H4 (cell line): Measurements from ENCODE around the gene MCAT. TPM values are rescaled to one million over a fixed set of nuclear protein-coding genes. Genes with fewer than 3 reads are reported as not detected.

ENCODE experiments used
- DNase-seq: peaks from one replicate; pipeline ENCODE4 v3.0.0-alpha.2; 2015; ENCODE audit warnings: low spot score
- total RNA-seq: library from RNA; depleted of rRNA; stranded (reverse); fragments of >200 nt; shearing (Covaris generic); gene quantifications from 2 replicates; pipeline ENCODE4 v1.2.3, GENCODE V29; 2014; rRNA removed

Gene MCAT
- total RNA-seq, result 14.6 and 16.5 TPM in 2 replicates

GRCh38 chr22:43142880-43143562 lies at the start of gene MCAT:
Gene MCAT (minus strand): TSS chr22:43143398. CDS start chr22:43143348, 50 bp downstream.
- DNase-seq, result peak; percentile 59

- no peak for DNase-seq
Observed at GRCh38 chr22:43191831-43192230, 48.6 kb upstream of the MCAT start.

DNA sequence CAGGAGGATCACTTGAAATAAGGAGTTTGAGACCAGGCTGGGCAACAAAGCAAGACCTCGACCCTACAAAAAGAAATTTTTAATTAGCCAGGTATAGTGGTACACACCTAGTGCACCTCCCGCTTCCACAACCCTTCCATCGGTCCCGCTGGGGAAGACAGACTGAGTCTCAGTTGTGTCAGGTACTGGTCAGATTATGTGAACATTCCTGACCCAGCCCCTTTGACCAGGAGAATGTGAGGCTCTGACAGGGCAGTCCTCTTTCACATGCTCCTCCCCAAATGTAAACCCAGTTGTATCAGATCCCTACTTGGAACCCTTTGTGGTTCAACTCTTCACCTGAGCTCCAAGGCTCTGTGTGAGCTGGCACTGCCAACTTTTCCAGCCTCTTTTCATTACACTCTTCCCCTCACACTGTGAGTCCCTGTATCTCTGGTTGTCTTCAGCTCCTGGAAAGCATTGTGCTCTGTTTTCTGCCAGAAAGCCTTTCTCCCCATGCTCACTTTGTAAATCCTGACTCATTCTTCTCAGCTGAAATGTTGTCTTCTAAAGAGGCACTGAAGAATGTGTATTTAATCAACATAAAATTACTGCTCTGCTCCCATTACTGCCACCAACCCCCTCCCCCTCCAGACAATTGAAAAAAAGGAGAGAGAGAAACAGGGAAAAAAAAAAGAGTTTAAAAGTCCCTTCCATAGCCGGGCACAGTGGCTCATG lies 45.8 kb upstream of the MCAT start:
- no peak for DNase-seq

GRCh38 chr22:43187171-43188099 lies 44.2 kb upstream of the MCAT start:
- peak; percentile 90 for DNase-seq

DNA sequence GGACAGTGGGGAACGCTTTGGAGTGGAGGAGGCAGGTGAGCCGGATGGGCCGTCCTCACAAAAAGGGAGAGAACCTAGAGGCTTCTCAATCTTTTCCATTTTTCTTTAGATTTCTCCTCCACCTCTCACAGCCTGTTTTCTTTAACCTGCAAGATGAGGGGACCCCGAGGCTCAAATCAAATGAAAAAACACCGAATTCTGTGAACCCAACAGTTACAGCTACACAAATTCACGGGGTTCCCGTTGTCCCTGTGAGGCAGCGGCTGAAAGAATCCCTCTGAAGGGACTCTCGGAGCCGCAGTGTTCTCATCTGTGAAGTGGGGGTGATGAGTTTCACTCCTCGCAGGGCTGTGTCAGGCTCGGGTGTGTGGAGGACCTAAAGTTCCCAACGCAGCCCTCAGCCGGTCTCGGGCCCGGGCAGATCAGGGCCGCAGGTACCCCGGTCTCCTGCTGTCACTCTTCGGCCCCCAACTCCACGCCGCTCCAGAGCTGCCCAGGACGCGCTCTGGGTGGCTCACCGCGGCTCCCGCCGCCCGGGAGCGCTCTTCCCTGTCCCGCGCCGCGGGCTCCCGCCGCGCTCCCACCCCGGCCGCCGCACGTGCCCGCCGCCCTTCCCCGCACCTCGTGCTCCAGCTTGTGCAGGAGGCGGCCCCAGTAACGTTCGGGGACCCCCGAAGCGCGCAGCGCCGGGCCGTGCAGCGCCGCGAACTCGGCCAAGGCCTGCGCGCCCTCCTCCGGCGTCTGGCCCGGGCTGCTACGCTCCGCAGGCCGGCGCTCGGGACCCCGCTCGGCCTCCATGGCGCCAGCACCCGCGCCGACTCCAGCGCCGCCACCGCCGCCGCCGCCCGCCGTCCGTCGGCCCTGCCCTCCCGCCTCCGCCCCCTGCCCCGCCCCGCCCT lies 43.3 kb upstream of the MCAT start, which contains the start of gene TTLL12:
Gene TTLL12 (minus strand): TSS at position 863 of the 899 bp plus-strand sequence. CDS start 65 bp downstream, at position 798.
- DNase-seq, result no peak

DNA sequence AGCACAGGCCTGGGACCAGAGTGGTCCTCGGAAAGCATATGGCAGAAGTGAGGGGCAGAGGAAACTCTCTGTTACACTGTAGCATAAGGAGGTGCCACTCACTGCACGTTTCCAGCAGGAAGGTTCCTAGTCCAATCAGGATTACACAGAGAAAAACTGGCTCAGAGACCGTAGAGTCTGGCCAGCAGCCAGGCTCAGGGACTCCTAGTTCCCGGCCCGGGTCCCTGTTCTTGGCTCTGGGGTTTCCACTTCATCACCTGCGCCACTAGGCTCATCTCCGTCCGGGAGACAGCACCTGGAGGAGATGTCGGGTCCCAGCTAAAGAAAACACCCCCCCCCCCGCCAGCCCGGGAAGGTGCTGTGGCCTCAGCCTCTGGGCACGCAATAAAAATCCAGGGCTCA lies 42.7 kb upstream of the MCAT start:
- no peak for DNase-seq

- peak; percentile 48 for DNase-seq
Observed at GRCh38 chr22:43183496-43184277, 40.5 kb upstream of the MCAT start.

DNA sequence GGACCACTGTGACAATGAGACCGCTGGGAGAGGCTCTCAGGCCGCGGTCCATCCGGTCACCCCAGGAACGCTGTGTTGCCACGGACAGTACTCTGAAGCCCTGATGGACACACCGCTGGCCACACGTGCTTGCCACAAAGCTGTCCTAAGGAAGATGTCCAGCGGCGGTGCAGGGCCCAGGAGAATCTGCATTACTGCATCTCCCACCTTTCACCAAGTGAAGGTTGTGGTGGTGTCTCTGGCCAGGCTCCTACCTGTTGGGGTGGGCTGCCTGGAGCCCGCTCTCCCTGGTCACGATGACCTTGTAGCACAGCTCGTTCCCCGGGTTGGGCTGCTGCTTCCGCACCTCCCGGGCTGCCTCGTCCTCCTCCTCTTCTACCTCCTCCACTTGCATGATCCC lies 39.5 kb upstream of the MCAT start:
- no peak for DNase-seq

DNA sequence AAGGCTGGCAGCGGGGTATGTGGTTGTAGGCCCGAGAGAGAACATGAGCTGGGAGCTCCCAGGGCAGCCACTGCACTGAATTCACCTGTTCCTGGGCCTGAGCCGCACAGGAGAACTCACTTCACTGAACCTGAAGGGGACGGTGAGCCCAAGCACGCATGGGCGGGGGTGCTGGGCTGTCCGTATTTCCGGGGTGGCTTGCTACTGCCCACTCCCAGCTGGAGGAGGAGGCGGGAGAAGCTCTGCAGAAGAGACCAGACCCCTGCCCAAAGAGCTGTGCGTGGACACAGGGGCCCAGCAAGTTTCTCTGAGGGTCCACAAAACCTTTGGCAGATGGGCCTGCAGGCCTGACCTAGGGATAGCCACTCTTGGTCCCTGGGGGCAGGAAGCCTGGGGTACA lies 38.9 kb upstream of the MCAT start:
- DNase-seq, result no peak

- DNase-seq, result no peak
Observed at GRCh38 chr22:43181321-43182076, 38.3 kb upstream of the MCAT start.

DNA sequence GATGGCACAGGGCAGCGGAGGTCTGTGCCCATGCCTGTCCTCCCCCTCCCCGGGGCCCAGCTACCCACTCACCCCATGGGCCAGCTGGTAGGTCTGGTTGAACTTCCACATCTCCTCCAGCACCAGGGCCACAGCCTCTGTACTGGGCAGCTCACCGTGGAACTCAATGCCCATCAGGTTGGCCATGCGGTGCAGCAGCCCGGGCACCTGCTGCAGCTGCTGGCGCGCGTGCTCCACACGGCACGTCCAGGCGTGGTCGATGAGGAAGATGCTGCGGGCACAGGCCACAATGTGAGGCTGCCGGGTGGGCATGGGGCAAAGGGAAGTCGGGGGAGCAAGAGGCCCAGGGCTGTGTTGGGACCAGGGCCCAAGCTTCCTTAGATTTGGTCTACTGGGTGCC lies 37.5 kb upstream of the MCAT start:
- no peak for DNase-seq

GRCh38 chr22:43179911-43180195 lies 36.7 kb upstream of the MCAT start:
- no peak for DNase-seq

DNA sequence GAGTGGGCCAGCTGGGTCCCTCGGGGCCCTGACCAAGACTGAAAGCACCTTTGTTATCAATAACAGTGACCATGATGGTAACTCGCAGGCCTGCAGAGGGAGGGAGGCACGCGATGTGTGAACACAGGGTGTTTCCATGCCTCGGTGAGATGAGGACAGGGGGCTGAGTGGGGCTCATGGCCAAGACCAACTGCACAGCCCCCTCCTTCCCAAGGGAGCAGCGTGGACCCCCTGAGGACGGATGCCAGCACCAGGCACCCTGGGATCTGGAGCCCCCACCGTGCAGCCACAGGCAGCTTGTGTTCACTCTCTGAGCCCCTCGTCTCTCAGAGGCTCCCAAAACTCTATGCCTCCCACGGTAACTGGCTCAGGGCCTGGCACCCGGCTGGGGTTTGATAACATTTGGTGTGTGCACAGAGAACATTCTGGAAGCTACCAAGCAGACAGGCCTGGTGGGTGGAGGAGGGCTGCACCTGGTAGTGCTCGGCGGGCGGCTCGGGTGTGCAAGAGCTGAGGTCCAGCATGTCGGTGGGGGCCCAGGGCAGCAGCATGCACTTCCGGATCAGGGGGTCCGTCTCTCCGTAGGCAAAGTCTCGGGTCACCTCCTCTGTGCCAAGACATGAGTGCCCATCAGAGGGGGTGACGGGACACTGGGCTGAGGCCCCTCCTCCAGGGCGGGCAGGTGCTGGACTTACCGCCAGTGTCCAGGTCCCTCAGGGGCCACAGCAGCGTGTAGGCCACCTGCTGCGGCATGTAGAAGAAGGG lies 36.1 kb upstream of the MCAT start:
- DNase-seq, result no peak

GRCh38 chr22:43177479-43177878 lies 34.3 kb upstream of the MCAT start:
- DNase-seq, result no peak

- DNase-seq, result no peak
Observed at GRCh38 chr22:43176090-43176489, 32.9 kb upstream of the MCAT start.

DNA sequence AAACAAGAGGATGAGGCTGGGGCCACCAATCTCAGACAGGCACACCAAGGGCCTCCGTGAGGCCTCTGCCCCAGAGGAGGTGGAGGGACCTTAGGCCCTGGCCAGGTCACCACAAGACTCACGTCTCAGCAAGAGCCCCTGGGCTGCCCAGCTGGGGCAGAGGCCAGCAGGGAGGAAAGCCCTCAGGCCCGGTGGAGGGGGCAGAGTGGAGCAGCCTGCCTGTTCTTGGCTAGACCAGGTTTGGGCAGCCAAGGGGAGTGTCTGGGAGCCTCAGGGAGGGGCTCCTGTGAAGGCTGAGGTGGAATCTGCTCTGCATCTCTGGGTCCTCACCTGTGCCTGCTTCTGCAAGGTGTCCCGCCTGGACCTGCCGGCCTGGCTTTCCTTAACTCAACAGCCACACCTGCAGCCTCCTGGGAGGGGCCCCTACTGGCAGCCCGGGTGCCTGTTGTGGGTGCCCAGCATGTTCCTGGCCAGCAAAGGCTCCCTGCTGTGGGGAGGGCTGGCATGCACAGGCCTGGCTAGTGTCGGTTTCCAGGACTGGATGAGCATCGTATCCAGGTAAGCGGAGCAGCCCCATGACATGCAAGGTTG lies 31.8 kb upstream of the MCAT start:
- no peak for DNase-seq

- no peak for DNase-seq
Observed at GRCh38 chr22:43173976-43174720, 30.9 kb upstream of the MCAT start.

- no peak for DNase-seq
Observed at GRCh38 chr22:43173566-43173965, 30.4 kb upstream of the MCAT start.
